Astrocyte (in vitro differentiated cells and primary cell): ENCODE data around the gene CA10.

Experiments
- CTCF ChIP-seq: IDR thresholded peaks from 2 replicates; pipeline ENCODE4 v1.5.1; 2011; ENCODE audit warnings: low read depth, mild to moderate bottlenecking, inconsistent platforms, low read length, moderate library complexity; ENCODE audit not compliant: insufficient read depth
- EZH2 ChIP-seq: IDR thresholded peaks from 2 replicates; pipeline ENCODE4 v1.6.1; 2012; ENCODE audit warnings: mild to moderate bottlenecking, low read length, inconsistent platforms; ENCODE audit not compliant: insufficient read depth

GRCh38 chr17:51672065-51672464, 486.4 kb downstream of the CA10 start:
- TF ChIP-seq CTCF (no peak), EZH2 (no peak)
